Stimulated activated CD4-positive, alpha-beta T cell treated with anti-CD3 and anti-CD28 coated beads, Interleukin-1b, Interleukin-23, amount 100 ng/mL, for 4 hours (primary cell): Measurements from ENCODE around the gene GOLGA6B.
"Not testable (repeated sequence)": the region's sequence is repeated elsewhere in the genome, so short reads cannot be mapped to it uniquely, and the experiment has no call there.

Source experiments
- DNase-seq, 2 donors: peaks; one replicate each; pipeline ENCODE4 v3.0.0-alpha.2; 2020; ENCODE audit warnings: low read depth in 2 of 2

Gene GOLGA6B

GRCh38 chr15:72665706-72666105, 11.2 kb downstream of the GOLGA6B start:
- not testable (repeated sequence) for DNase-seq

- DNase-seq, result not testable (repeated sequence)
These were observed 15.3 kb downstream of the GOLGA6B start for GRCh38 chr15:72669803-72670202.

- DNase-seq, result peak; percentile 32 to 62
These were observed 16.3 kb downstream of the GOLGA6B start for GRCh38 chr15:72670656-72671352.

GRCh38 chr15:72671525-72671924, 17.0 kb downstream of the GOLGA6B start:
- no peak for DNase-seq

GRCh38 chr15:72676838-72677237, 22.3 kb downstream of the GOLGA6B start:
- DNase-seq, result no peak

GRCh38 chr15:72680931-72681330, 26.4 kb downstream of the GOLGA6B start:
- DNase-seq, result no peak

GRCh38 chr15:72682772-72683171, 28.3 kb downstream of the GOLGA6B start:
- no peak for DNase-seq

- DNase-seq, result no peak
These were observed 30.9 kb downstream of the GOLGA6B start for GRCh38 chr15:72685301-72685924.

- peak; percentile 62 to 72 for DNase-seq
These were observed 31.7 kb downstream of the GOLGA6B start, which contains the start of the genes BBS4 and HIGD2B for GRCh38 chr15:72685925-72686794. BBS4 (plus strand) TSS chr15:72686207; CDS start chr15:72686228, 21 bp downstream. HIGD2B (minus strand) TSS chr15:72686182; CDS start chr15:72676374, 9,808 bp downstream.

- DNase-seq, result no peak
These were observed 34.2 kb downstream of the GOLGA6B start for GRCh38 chr15:72688697-72689096.

GRCh38 chr15:72690938-72691337, 36.4 kb downstream of the GOLGA6B start:
- no peak for DNase-seq

GRCh38 chr15:72698938-72699337, 44.4 kb downstream of the GOLGA6B start:
- no peak for DNase-seq

GRCh38 chr15:72700076-72700475, 45.6 kb downstream of the GOLGA6B start:
- DNase-seq, result no peak

- no peak for DNase-seq
These were observed 51.8 kb downstream of the GOLGA6B start for GRCh38 chr15:72706266-72706665.

- not testable (repeated sequence) for DNase-seq
These were observed 54.2 kb downstream of the GOLGA6B start for GRCh38 chr15:72708551-72709303.
